Spinal cord (tissue), 10 donors: ENCODE results near the gene S100A1. TPM values are rescaled to one million over a fixed set of nuclear protein-coding genes. Genes with fewer than 3 reads are reported as not detected.

ENCODE experiments used
- DNase-seq, 6 donors: peaks; one replicate each; pipeline versions ENCODE4 v3.0.0 to v3.0.0-alpha.2; 2013 to 2015; ENCODE audit warnings: low spot score in 6 of 6, low read depth in 4 of 6
- H3K27ac ChIP-seq: one replicate; pipeline ENCODE4 v1.5.1; 2013; ENCODE audit warnings: low read depth, low read length, control low read depth
- H3K27me3 ChIP-seq: one replicate; pipeline ENCODE4 v1.6.1; 2013; ENCODE audit warnings: low read length; ENCODE audit not compliant: control insufficient read depth, insufficient read depth
- H3K36me3 ChIP-seq: one replicate; pipeline ENCODE4 v1.6.1; 2013; ENCODE audit warnings: low read length; ENCODE audit not compliant: control insufficient read depth, insufficient read depth
- H3K4me1 ChIP-seq: one replicate; pipeline ENCODE4 v1.6.1; 2013; ENCODE audit warnings: low read length; ENCODE audit not compliant: control insufficient read depth, insufficient read depth
- H3K4me3 ChIP-seq: one replicate; pipeline ENCODE4 v1.5.1; 2013; ENCODE audit warnings: low read depth, low read length, control low read depth
- H3K9me3 ChIP-seq: one replicate; pipeline ENCODE4 v1.6.1; 2013; ENCODE audit warnings: low read length; ENCODE audit not compliant: control insufficient read depth, insufficient read depth
- WGBS: methylation state at CpG from one replicate; pipeline ENCODE4 v1.1.5; 2013; ENCODE audit warnings: missing lambda C conversion rate; ENCODE audit not compliant: insufficient coverage; 5-methylcytosine and 5-hydroxymethylcytosine counted together
- polyA plus RNA-seq, 2 donors: library from polyadenylated mRNA; unstranded; fragments of 120-200 nt; gene quantifications; one replicate each; pipeline ENCODE4 v1.2.1, GENCODE V29; 2013; ENCODE audit not compliant: insufficient read length in 2 of 2
- total RNA-seq, 2 donors: library from RNA; depleted of rRNA in 1 of 2; stranded (reverse); fragments of 120-200 nt in 1 of 2; fragments of >200 nt in 1 of 2; gene quantifications; one replicate each; pipeline versions ENCODE4 v1.2.3 to v1.2.4, GENCODE V29; 2013 to 2014
- donor health status: healthy.

The S100A1 gene
- total and polyA plus RNA-seq, 4 donors = 3.7 to 19.0 (median 14.3) TPM

- H3K27me3 ChIP-seq = no peaks in the 10 kb centered on the region
- peak within 1 kb of the TSS; percentile 75 for H3K27ac ChIP-seq
- H3K4me3 ChIP-seq = peak within 1 kb of the TSS; percentile 40
- WGBS = 9% methylated on average over 20 of the region's 28 CpGs
- H3K36me3 ChIP-seq = no peaks in the 10 kb centered on the region
- no peaks in the 10 kb centered on the region for H3K9me3 ChIP-seq
- peak in 2 of 6 donors; percentile 72 to 78 for DNase-seq
- peaks cover 42% of the 10 kb centered on the region for H3K4me1 ChIP-seq
These were observed 1.1 kb upstream of the S100A1 start, which contains the start of gene S100A13 for GRCh38 chr1:153626904-153627714. S100A13 (minus strand) TSS chr1:153627505; CDS start chr1:153626472, 1,033 bp downstream.

DNA sequence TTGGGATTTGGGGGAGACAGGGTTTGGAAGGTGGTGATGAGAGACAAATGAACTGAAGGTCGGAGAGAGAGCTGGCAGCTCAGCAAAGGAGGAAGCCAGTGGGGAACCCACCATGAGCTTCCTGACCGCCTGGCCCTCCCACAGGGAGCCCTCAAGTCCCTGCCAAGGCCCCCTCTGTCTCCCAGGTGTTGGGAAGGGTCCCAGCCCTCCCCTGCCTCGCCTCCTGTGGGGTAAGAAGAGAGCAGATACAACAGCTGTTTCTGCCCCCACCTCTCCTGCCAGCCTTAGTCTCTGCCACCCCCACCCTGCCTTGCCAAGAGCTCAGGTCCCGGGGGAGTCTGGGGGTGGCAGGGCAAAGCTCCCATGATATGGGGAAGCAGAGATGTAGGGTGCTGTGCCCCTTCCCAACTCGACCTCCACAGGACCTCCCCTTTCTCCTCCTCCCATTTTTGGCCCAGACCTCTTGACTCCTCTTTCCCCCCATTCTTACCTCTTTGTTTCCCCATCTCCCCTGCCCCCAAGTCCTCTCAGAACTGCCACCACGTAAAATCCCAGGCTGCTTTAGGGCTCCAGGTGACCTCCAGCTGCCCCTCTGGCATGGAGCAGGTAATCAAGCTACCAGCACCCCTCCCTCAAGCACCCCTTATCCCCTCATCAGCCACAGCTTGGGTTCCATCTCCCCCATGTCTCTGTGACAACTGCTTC is 556 bp downstream of the S100A1 start:
- Histone ChIP-seq H3K36me3 (no peaks in the 10 kb centered on the region), H3K27me3 (no peaks in the 10 kb centered on the region), H3K4me1 (peaks cover 49% of the 10 kb centered on the region), H3K27ac (no peak overlapping the region), H3K9me3 (no peaks in the 10 kb centered on the region), H3K4me3 (no peak overlapping the region)
- 63% methylated on average over 2 of the region's 6 CpGs for WGBS
- DNase-seq = no peak

GRCh38 chr1:153629343-153629665 is 1.1 kb downstream of the S100A1 start:
- no peaks in the 10 kb centered on the region for H3K27me3 ChIP-seq
- no peak overlapping the region for H3K27ac ChIP-seq
- H3K9me3 ChIP-seq = no peaks in the 10 kb centered on the region
- no peak for DNase-seq
- 52% methylated on average over 4 of the region's 5 CpGs for WGBS
- H3K4me1 ChIP-seq = peaks cover 49% of the 10 kb centered on the region
- H3K36me3 ChIP-seq = no peaks in the 10 kb centered on the region
- no peak overlapping the region for H3K4me3 ChIP-seq

DNA sequence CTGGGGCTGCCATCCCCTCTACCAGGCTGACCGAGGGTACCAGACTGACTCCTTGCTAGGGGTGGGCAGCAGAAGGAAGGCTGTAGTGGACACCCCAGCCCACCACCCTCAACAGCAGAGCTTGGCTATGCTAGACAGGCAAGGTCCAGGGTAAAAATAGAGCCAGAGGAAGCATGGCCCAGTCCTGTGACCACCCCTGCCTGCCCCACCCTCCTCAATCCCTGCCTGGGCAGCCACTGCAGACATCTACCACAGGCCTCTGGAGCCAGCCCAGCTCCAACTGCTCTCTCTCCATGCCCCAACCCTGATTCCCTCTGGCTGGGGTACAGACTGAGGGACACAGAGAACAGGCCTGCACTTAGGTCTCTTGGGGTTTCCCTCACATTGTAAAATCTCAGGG is 1.7 kb downstream of the S100A1 start:
- Histone ChIP-seq H3K4me1 (peaks cover 51% of the 10 kb centered on the region), H3K4me3 (no peak overlapping the region), H3K36me3 (no peaks in the 10 kb centered on the region), H3K27me3 (no peaks in the 10 kb centered on the region), H3K9me3 (no peaks in the 10 kb centered on the region), H3K27ac (no peak overlapping the region)
- no peak for DNase-seq
- WGBS = no CpG with 5 or more reads among the region's 1 CpG

GRCh38 chr1:153630384-153630783 is 2.1 kb downstream of the S100A1 start:
- Histone ChIP-seq H3K4me1 (peaks cover 55% of the 10 kb centered on the region), H3K4me3 (no peak overlapping the region), H3K27me3 (no peaks in the 10 kb centered on the region), H3K27ac (no peak overlapping the region), H3K9me3 (no peaks in the 10 kb centered on the region), H3K36me3 (peaks cover 3% of the 10 kb centered on the region)
- WGBS = 89% methylated on average over 4 of the region's 7 CpGs
- DNase-seq = no peak

- no peak for DNase-seq
- Histone ChIP-seq H3K27ac (no peak overlapping the region), H3K9me3 (no peaks in the 10 kb centered on the region), H3K4me3 (no peak overlapping the region), H3K4me1 (peaks cover 58% of the 10 kb centered on the region), H3K36me3 (peaks cover 12% of the 10 kb centered on the region), H3K27me3 (no peaks in the 10 kb centered on the region)
- 100% methylated on average over 1 of the region's 10 CpGs for WGBS
These were observed 3.1 kb downstream of the S100A1 start for GRCh38 chr1:153631047-153632022.

GRCh38 chr1:153633161-153633753 is 5.0 kb downstream of the S100A1 start:
- H3K27ac ChIP-seq = peak overlapping the region; percentile 99
- H3K27me3 ChIP-seq = no peaks in the 10 kb centered on the region

DNA sequence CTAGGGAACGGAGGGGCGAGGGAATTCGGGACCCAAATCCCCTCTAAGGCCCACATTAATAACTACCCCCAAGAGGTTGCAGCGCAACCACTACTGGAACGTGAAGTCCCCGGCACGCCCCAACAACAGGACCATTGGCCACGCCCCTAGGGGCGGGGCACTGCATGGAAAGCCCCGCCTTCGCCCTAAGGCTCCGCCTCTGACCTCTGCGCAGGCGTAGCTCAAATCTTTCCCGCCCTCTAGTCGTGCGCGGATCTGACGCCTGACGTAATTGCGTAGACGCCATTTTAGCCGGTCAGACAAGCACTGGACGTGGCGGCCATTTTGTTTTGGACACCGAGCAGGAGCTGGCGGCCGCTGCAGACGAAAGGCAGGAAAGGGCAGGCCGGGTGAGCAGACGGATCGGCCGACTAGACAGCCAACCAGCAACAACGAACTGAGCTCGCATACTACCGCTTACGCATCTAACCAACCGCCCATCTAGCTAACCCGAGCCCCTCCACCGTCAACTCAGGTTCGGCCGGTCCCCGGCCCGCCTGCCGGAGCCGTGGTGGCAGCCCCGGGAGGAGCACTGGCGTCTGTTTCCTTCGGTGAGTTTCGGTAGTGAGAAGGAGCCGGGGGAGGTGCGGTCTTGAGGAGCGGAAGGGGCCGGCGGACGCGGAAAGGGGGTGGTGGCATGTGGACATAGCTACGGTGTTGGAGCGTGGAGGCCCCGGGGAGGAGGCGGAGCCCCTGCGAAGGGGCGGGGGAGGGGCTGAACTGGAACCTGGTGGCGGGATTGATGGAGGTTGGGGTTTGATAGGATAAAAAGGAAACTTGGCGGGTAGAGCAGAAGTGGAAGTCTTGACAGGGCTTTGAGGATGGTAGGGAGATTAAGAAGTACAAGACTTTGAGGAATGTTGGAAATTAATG is 5.8 kb downstream of the S100A1 start, which contains the start of gene CHTOP:
Gene CHTOP (plus strand): TSS at position 313 of the 912 bp plus-strand sequence. CDS start 2,523 bp downstream, outside the sequence.
- DNase-seq = peak; percentile 95 to 100 (median 98)
- Histone ChIP-seq H3K27me3 (no peaks in the 10 kb centered on the region), H3K27ac (peak within 1 kb of the TSS; percentile 99), H3K9me3 (no peaks in the 10 kb centered on the region), H3K4me3 (peak within 1 kb of the TSS; percentile 98), H3K36me3 (peaks cover 34% of the 10 kb centered on the region), H3K4me1 (peaks cover 40% of the 10 kb centered on the region)
- WGBS = under 1% methylated on average over 65 of the region's 65 CpGs

More at GRCh38 chr1:153633161-153633753, 5.0 kb downstream of the S100A1 start:
- 45% methylated on average over 12 of the region's 18 CpGs for WGBS
- H3K4me1 ChIP-seq = peaks cover 48% of the 10 kb centered on the region
- H3K9me3 ChIP-seq = no peaks in the 10 kb centered on the region
- DNase-seq = no peak
- peak overlapping the region; percentile 98 for H3K4me3 ChIP-seq
- H3K36me3 ChIP-seq = peaks cover 26% of the 10 kb centered on the region
